Sciatic nerve (tissue), 2 donors: ENCODE data around the gene NCMAP. TPM values are rescaled to one million over a fixed set of nuclear protein-coding genes. Genes with fewer than 3 reads are reported as not detected.

Experiments used
- ATAC-seq: fragments of 200-7000 bp; cut with Tn5 transposase; one replicate; pipeline ENCODE4 v1.9.1; 2020; ENCODE audit warnings: mild to moderate bottlenecking, moderate library complexity
- DNase-seq: peaks from one replicate; pipeline ENCODE4 v3.0.0-alpha.2; 2020; ENCODE audit warnings: low spot score
- intact Hi-C: fragments of 100-400 bp; cut with DNase I; formaldehyde crosslinking; loops from one replicate; pipeline ENCODE4 v1.14.2; 2022
- total RNA-seq: library from RNA; stranded (reverse); fragmentation: NEBNext Ultra II Directional; extraction: Animal tissue kit (Norgen Biotek cat#: 25700); gene quantifications from one replicate; pipeline ENCODE4 v1.2.1, GENCODE V29; 2021
- donor health status: DM: no; HTN: no; CAD: no.
- donor health status: DM: no; HTN: no; CAD: no.

NCMAP gene
- total RNA-seq, 1 donor from 2014 or later: 226 TPM

DNA sequence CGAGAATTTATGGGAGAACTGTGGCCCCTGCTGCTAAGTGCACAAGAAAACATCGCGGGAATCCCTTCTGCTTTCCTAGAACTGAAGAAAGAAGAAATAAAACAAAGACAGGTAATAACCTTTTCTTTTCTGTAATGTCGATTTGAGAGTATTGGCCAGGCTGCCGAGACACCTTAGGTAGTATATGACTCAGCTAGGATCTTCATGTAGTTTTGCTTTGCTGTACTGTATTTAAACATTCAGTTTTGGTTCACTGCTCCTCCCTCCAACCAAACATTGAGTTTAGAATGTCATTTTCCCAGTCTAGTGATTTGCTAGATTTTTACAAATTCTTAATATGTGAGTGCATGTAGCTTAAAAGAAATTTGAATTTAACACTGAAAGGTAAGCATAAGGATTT, 93.0 kb downstream of the NCMAP start:
- no peak for DNase-seq
- intact Hi-C loops: no loop called here
- ATAC-seq: no peak

DNA sequence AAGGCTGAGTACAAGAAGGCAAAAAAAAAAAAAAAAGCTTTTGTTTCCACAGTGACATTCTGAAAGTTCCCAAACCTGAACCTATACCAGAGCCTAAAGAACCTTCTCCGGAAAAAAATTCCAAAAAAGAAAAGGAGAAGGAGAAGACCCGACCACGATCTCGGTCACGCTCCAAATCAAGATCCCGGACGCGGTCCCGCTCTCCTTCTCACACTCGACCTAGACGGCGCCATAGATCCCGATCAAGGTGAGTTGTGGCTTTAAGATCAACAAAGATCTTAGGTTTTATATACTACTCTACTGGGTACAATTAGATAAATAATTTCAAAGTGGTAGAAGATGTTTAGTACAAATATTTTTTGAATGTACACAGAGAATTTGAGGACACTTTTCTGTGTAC, 96.5 kb downstream of the NCMAP start:
- DNase-seq (no peak), ATAC-seq (no peak)
- intact Hi-C loops: no loop called here

GRCh38 chr1:24654010-24654409, 98.1 kb downstream of the NCMAP start:
- intact Hi-C loops: no loop called here
- no peak for ATAC-seq
- DNase-seq: no peak

- ATAC-seq (no peak), DNase-seq (no peak)
- intact Hi-C loops: no loop called here
Observed at GRCh38 chr1:24656046-24656445, 100.2 kb downstream of the NCMAP start.

- ATAC-seq: no peak
- no peak for DNase-seq
- intact Hi-C loops: no loop called here
Observed at GRCh38 chr1:24657781-24658180, 101.9 kb downstream of the NCMAP start.

Other genes starting within 250 kb of the NCMAP start
- gene GRHL3, start 236.7 kb upstream of the NCMAP start, total RNA-seq: not detected
- 6.2 TPM for gene STPG1, start 142.3 kb upstream of the NCMAP start, total RNA-seq
- 23.7 TPM for gene NIPAL3, start 140.3 kb upstream of the NCMAP start, total RNA-seq
- gene RCAN3, start 53.3 kb upstream of the NCMAP start, total RNA-seq: 14.0 TPM
- 155 TPM for gene SRRM1, start 87.2 kb downstream of the NCMAP start, total RNA-seq
- 387 TPM for gene CLIC4, start 189.4 kb downstream of the NCMAP start, total RNA-seq